ENCODE data around the gene CUX1.

CUX1 gene

GRCh38 chr7:102115931-102116330, 298.5 kb downstream of the CUX1 start:
- DNase-seq (ENCODE audit: low read depth): no peak
- no peak for TF ChIP-seq CTCF (IDR thresholded peaks at IDR 0.05; ENCODE audit: control insufficient read depth, extremely low read depth, insufficient read depth)
- H3K4me3 ChIP-seq (ENCODE audit: low read depth, low read length): no peak overlapping the region

- H3K4me3 ChIP-seq (ENCODE audit: low read depth, low read length): no peak overlapping the region
- TF ChIP-seq CTCF (IDR thresholded peaks at IDR 0.05; ENCODE audit: control insufficient read depth, extremely low read depth, insufficient read depth): no peak
- no peak for DNase-seq (ENCODE audit: low read depth)
Measured at GRCh38 chr7:102117743-102118142, 300.3 kb downstream of the CUX1 start.

GRCh38 chr7:102119213-102119651, 301.8 kb downstream of the CUX1 start:
- no peak for TF ChIP-seq CTCF (IDR thresholded peaks at IDR 0.05; ENCODE audit: control insufficient read depth, extremely low read depth, insufficient read depth)
- H3K4me3 ChIP-seq (ENCODE audit: low read depth, low read length): no peak overlapping the region
- no peak for DNase-seq (ENCODE audit: low read depth)

GRCh38 chr7:102119925-102120324, 302.5 kb downstream of the CUX1 start:
- no peak for DNase-seq (ENCODE audit: low read depth)
- no peak for TF ChIP-seq CTCF (IDR thresholded peaks at IDR 0.05; ENCODE audit: control insufficient read depth, extremely low read depth, insufficient read depth)
- H3K4me3 ChIP-seq (ENCODE audit: low read depth, low read length): no peak overlapping the region

- DNase-seq (ENCODE audit: low read depth): no peak
- TF ChIP-seq CTCF (IDR thresholded peaks at IDR 0.05; ENCODE audit: control insufficient read depth, extremely low read depth, insufficient read depth): no peak
- no peak overlapping the region for H3K4me3 ChIP-seq (ENCODE audit: low read depth, low read length)
Measured at GRCh38 chr7:102120666-102121195, 303.3 kb downstream of the CUX1 start.

GRCh38 chr7:102122026-102122425, 304.6 kb downstream of the CUX1 start:
- DNase-seq (ENCODE audit: low read depth): no peak
- no peak for TF ChIP-seq CTCF (IDR thresholded peaks at IDR 0.05; ENCODE audit: control insufficient read depth, extremely low read depth, insufficient read depth)
- H3K4me3 ChIP-seq (ENCODE audit: low read depth, low read length): no peak overlapping the region

- no peak for DNase-seq (ENCODE audit: low read depth)
- no peak overlapping the region for H3K4me3 ChIP-seq (ENCODE audit: low read depth, low read length)
- no peak for TF ChIP-seq CTCF (IDR thresholded peaks at IDR 0.05; ENCODE audit: control insufficient read depth, extremely low read depth, insufficient read depth)
Measured at GRCh38 chr7:102125127-102125596, 307.7 kb downstream of the CUX1 start.
